HEK293 (cell line): ENCODE measurements around the gene LRRC8E.

ENCODE experiments used
- CTCF ChIA-PET: fragments of 350-600 bp; formaldehyde crosslinking; extraction: SDS; loops from one replicate; lab custom pipeline; 2021; ENCODE audit warnings: antibody characterized with exemption; lab: Yijun Ruan, JAX
- POLR2A ChIA-PET: fragments of 300-600 bp; formaldehyde crosslinking; extraction: SDS; loops from one replicate; lab custom pipeline; 2020; ENCODE audit warnings: antibody characterized with exemption, inconsistent platforms; lab: Yijun Ruan, JAX
- H3K27ac ChIP-seq: fragments of 200-500 bp; sonication (Bioruptor generic); 2 replicates; pipeline ENCODE4 v1.5.1; 2014; ENCODE audit warnings: low read depth, low read length, control low read depth, inconsistent platforms; ENCODE audit errors: extremely low read depth
- H3K36me3 ChIP-seq, 2 experiments: fragments of 200-500 bp in 1 of 2; sonication (Bioruptor generic) in 1 of 2; 1 replicate in 1 of 2; 2 replicates in 1 of 2; pipeline ENCODE4 v1.5.1; 2014 to 2017; ENCODE audit warnings: inconsistent platforms in 2 of 2, low read length in 2 of 2; ENCODE audit not compliant: control insufficient read depth in 2 of 2, insufficient read depth in 1 of 2
- H3K4me1 ChIP-seq: fragments of 200-500 bp; sonication (Bioruptor generic); 2 replicates; pipeline ENCODE4 v1.5.1; 2014; ENCODE audit warnings: mild to moderate bottlenecking, low read length, inconsistent platforms; ENCODE audit not compliant: control insufficient read depth, insufficient read depth
- H3K4me3 ChIP-seq: 2 replicates; pipeline ENCODE4 v1.5.1; 2011; ENCODE audit warnings: low read depth, mild to moderate bottlenecking, control low read depth, low read length, moderate library complexity
- H3K9me3 ChIP-seq: fragments of 200-500 bp; sonication (Bioruptor generic); 2 replicates; pipeline ENCODE4 v1.5.1; 2014; ENCODE audit warnings: low read depth, low read length, inconsistent platforms; ENCODE audit not compliant: control insufficient read depth, insufficient read depth
- GLIS1 ChIP-seq: fragments of 450-650 bp; formaldehyde crosslinking; IDR thresholded peaks from 2 replicates; pipeline ENCODE4 v1.5.1; 2016; ENCODE audit warnings: missing biosample characterization, missing genetic modification characterization
- MEIS1 ChIP-seq: sonication (generic); formaldehyde crosslinking; IDR thresholded peaks from 2 replicates; pipeline ENCODE4 v1.8.1; 2022; ENCODE audit warnings: missing genetic modification reagents, mild to moderate bottlenecking, borderline replicate concordance
- MZF1 ChIP-seq: fragments of 450-650 bp; formaldehyde crosslinking; IDR thresholded peaks from 2 replicates; pipeline ENCODE4 v1.5.1; 2017; ENCODE audit warnings: missing biosample characterization, missing genetic modification characterization, borderline replicate concordance
- ZBTB48 ChIP-seq: fragments of 450-650 bp; formaldehyde crosslinking; IDR thresholded peaks from 2 replicates; pipeline ENCODE4 v1.5.1; 2016; ENCODE audit warnings: missing biosample characterization, missing genetic modification characterization
- ZNF155 ChIP-seq: fragments of 450-650 bp; formaldehyde crosslinking; IDR thresholded peaks from 2 replicates; pipeline ENCODE4 v1.5.1; 2016; ENCODE audit warnings: missing biosample characterization, missing genetic modification characterization
- ZNF341 ChIP-seq: fragments of 450-650 bp; formaldehyde crosslinking; IDR thresholded peaks from 2 replicates; pipeline ENCODE4; 2016; ENCODE audit warnings: low read depth, missing biosample characterization, missing genetic modification characterization
- ZNF366 ChIP-seq: fragments of 450-650 bp; formaldehyde crosslinking; conservative IDR thresholded peaks from 2 replicates; pipeline ENCODE4 v1.5.1; 2016; ENCODE audit warnings: missing biosample characterization, missing genetic modification characterization
- ZNF404 ChIP-seq: fragments of 450-650 bp; formaldehyde crosslinking; IDR thresholded peaks from 2 replicates; pipeline ENCODE4 v1.5.1; 2017; ENCODE audit warnings: missing biosample characterization, missing genetic modification characterization
- ZNF423 ChIP-seq: fragments of 450-650 bp; formaldehyde crosslinking; IDR thresholded peaks from 2 replicates; pipeline ENCODE4 v1.5.1; 2016; ENCODE audit warnings: missing biosample characterization, missing genetic modification characterization
- ZNF76 ChIP-seq: fragments of 450-650 bp; formaldehyde crosslinking; IDR thresholded peaks from 2 replicates; pipeline ENCODE4; 2016; ENCODE audit warnings: low read depth, missing biosample characterization, missing genetic modification characterization, borderline replicate concordance
- ZNF837 ChIP-seq: fragments of 450-650 bp; formaldehyde crosslinking; IDR thresholded peaks from 2 replicates; pipeline ENCODE4 v1.5.1; 2016; ENCODE audit warnings: missing biosample characterization, missing genetic modification characterization
- TF ChIP-seq, protein P1 (sequence below): fragments of 450-650 bp; formaldehyde crosslinking; IDR thresholded peaks from 2 replicates; pipeline ENCODE4 v1.5.1; 2016; ENCODE audit warnings: missing biosample characterization, missing genetic modification characterization
- TF ChIP-seq, protein P2 (sequence below): fragments of 450-650 bp; formaldehyde crosslinking; IDR thresholded peaks from 2 replicates; pipeline ENCODE4 v1.5.1; 2016; ENCODE audit warnings: missing biosample characterization, missing genetic modification characterization
- TF ChIP-seq, protein P3 (sequence below): fragments of 450-650 bp; formaldehyde crosslinking; IDR thresholded peaks from 2 replicates; pipeline ENCODE4; 2016; ENCODE audit warnings: missing biosample characterization, missing genetic modification characterization
- TF ChIP-seq, protein P4 (sequence below): fragments of 450-650 bp; formaldehyde crosslinking; IDR thresholded peaks from 2 replicates; pipeline ENCODE4 v1.5.1; 2016; ENCODE audit warnings: missing biosample characterization, missing genetic modification characterization

LRRC8E gene

DNA sequence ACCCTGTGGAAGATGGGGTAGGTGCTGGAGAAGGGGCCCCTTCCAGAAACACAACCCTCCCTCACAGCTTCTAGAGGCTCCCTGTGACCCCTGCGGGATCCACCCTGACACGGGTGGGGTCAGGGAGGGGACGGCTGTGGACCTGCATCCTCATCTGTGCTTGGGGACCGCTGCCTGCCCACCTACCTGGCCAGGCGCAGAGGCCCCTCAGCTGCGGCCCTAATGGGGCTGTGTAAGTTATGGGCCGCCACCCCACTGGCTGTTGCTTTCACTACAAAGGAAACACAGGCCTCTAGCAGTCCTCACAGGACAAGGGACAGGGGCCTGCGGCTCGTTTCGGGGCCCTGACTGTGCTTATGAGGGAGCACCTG is 44.6 kb downstream of the LRRC8E start:
- POLR2A ChIA-PET = interaction anchor here (5.8 kb wide), 1 partner anchor 10 kb away, joined by 60 read pairs; the partner anchor contains the start of gene TIMM44
- TF ChIP-seq ZNF837 (tag by site-specific recombination) (no peak), ZNF423 (no peak), ZNF76 (no peak), GLIS1 (tag by site-specific recombination) (no peak), ZBTB48 (tag by site-specific recombination) (no peak), ZNF404 (tag by site-specific recombination) (no peak), ZNF341 (tag by site-specific recombination) (no peak), MEIS1 (CRISPR knock-in tag) (no peak), ZNF155 (tag by site-specific recombination) (no peak), ZNF366 (tag by site-specific recombination) (no peak)
- TF ChIP-seq, protein P1, sequence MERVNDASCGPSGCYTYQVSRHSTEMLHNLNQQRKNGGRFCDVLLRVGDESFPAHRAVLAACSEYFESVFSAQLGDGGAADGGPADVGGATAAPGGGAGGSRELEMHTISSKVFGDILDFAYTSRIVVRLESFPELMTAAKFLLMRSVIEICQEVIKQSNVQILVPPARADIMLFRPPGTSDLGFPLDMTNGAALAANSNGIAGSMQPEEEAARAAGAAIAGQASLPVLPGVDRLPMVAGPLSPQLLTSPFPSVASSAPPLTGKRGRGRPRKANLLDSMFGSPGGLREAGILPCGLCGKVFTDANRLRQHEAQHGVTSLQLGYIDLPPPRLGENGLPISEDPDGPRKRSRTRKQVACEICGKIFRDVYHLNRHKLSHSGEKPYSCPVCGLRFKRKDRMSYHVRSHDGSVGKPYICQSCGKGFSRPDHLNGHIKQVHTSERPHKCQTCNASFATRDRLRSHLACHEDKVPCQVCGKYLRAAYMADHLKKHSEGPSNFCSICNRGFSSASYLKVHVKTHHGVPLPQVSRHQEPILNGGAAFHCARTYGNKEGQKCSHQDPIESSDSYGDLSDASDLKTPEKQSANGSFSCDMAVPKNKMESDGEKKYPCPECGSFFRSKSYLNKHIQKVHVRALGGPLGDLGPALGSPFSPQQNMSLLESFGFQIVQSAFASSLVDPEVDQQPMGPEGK (tag by site-specific recombination) = no peak
- TF ChIP-seq, protein P2, sequence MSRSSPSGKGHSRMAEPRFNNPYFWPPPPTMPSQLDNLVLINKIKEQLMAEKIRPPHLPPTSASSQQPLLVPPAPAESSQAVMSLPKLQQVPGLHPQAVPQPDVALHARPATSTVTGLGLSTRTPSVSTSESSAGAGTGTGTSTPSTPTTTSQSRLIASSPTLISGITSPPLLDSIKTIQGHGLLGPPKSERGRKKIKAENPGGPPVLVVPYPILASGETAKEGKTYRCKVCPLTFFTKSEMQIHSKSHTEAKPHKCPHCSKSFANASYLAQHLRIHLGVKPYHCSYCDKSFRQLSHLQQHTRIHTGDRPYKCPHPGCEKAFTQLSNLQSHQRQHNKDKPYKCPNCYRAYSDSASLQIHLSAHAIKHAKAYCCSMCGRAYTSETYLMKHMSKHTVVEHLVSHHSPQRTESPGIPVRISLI (tag by site-specific recombination) = no peak
- TF ChIP-seq, protein P3, sequence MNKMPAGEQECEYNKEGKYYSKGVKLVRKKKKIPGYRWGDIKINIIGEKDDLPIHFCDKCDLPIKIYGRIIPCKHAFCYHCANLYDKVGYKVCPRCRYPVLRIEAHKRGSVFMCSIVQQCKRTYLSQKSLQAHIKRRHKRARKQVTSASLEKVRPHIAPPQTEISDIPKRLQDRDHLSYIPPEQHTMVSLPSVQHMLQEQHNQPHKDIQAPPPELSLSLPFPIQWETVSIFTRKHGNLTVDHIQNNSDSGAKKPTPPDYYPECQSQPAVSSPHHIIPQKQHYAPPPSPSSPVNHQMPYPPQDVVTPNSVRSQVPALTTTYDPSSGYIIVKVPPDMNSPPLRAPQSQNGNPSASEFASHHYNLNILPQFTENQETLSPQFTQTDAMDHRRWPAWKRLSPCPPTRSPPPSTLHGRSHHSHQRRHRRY (tag by site-specific recombination) = no peak
- H3K4me1 ChIP-seq = peaks cover 14% of the 10 kb centered on the region
- H3K4me3 ChIP-seq = no peak overlapping the region
- peaks cover 28 to 76% of the 10 kb centered on the region in 2 experiments for H3K36me3 ChIP-seq
- H3K9me3 ChIP-seq = no peaks in the 10 kb centered on the region
- no peak overlapping the region for H3K27ac ChIP-seq
- CTCF ChIA-PET = no interaction called here

DNA sequence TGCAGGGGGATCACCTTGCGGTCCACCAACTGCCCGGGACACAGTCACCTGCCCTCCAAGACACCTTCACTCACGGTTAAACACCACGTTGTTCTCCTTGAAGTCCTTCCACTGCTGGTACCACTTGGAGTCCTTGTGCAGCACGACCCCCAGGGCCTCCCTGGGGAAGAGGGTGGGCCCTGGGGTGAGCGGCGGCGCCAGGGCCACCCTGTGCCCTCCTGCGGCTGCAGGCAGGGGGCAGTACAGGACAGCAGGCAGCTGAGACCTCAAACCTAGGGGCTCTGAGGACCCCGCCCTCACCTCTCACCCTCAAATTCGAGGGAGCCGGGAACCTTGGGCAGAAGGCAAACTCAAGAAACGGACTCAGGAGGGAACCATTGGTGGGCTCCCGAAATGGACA is 45.1 kb downstream of the LRRC8E start:
- H3K36me3 ChIP-seq = peaks cover 29 to 81% of the 10 kb centered on the region in 2 experiments
- no peak overlapping the region for H3K27ac ChIP-seq
- H3K4me1 ChIP-seq = peaks cover 11% of the 10 kb centered on the region
- ChIA-PET CTCF (interaction anchor here (0.7 kb wide), 1 partner anchor 323 kb away, joined by 3 read pairs; no protein-coding TSS in a partner anchor), POLR2A (interaction anchor here (5.8 kb wide), 1 partner anchor 9 kb away, joined by 60 read pairs; the partner anchor contains the start of gene TIMM44)
- no peaks in the 10 kb centered on the region for H3K9me3 ChIP-seq
- H3K4me3 ChIP-seq = no peak overlapping the region
- TF ChIP-seq, protein P4, sequence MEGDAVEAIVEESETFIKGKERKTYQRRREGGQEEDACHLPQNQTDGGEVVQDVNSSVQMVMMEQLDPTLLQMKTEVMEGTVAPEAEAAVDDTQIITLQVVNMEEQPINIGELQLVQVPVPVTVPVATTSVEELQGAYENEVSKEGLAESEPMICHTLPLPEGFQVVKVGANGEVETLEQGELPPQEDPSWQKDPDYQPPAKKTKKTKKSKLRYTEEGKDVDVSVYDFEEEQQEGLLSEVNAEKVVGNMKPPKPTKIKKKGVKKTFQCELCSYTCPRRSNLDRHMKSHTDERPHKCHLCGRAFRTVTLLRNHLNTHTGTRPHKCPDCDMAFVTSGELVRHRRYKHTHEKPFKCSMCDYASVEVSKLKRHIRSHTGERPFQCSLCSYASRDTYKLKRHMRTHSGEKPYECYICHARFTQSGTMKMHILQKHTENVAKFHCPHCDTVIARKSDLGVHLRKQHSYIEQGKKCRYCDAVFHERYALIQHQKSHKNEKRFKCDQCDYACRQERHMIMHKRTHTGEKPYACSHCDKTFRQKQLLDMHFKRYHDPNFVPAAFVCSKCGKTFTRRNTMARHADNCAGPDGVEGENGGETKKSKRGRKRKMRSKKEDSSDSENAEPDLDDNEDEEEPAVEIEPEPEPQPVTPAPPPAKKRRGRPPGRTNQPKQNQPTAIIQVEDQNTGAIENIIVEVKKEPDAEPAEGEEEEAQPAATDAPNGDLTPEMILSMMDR = peak; percentile 20; the same call in 1 of the 2 replicates
- no peak for TF ChIP-seq MZF1 (tag by site-specific recombination)
